ENCODE data around the gene IL1RAP. TPM values are rescaled to one million over a fixed set of nuclear protein-coding genes. Genes with fewer than 3 reads are reported as not detected.

The IL1RAP gene
- total and polyA plus RNA-seq, 9 of the 15 experiments (the other 6 are each of a cell fraction or from before 2014, with no cell fraction given): 0.23 to 1.8 (median 0.88) TPM

DNA sequence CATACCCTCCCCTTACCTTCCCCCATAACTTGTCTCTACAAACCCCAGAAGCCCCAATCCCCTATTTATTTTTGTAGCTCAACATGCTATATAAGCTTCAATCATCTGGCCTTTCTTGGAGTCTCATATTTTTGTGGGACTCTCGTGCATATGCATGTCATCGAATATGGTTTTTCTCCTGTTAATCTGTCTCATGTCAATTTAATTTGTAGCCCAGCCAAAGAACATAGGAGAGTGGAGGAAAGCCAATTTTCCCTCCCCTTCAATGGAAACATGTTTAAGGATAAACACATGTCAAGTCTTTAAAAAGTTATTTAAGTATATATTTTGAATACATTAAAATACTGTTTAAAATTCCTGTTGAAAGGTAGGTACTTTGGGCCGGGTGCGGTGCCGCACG, 176.4 kb downstream of the IL1RAP start (continued):
- TF ChIP-seq, protein P1, sequence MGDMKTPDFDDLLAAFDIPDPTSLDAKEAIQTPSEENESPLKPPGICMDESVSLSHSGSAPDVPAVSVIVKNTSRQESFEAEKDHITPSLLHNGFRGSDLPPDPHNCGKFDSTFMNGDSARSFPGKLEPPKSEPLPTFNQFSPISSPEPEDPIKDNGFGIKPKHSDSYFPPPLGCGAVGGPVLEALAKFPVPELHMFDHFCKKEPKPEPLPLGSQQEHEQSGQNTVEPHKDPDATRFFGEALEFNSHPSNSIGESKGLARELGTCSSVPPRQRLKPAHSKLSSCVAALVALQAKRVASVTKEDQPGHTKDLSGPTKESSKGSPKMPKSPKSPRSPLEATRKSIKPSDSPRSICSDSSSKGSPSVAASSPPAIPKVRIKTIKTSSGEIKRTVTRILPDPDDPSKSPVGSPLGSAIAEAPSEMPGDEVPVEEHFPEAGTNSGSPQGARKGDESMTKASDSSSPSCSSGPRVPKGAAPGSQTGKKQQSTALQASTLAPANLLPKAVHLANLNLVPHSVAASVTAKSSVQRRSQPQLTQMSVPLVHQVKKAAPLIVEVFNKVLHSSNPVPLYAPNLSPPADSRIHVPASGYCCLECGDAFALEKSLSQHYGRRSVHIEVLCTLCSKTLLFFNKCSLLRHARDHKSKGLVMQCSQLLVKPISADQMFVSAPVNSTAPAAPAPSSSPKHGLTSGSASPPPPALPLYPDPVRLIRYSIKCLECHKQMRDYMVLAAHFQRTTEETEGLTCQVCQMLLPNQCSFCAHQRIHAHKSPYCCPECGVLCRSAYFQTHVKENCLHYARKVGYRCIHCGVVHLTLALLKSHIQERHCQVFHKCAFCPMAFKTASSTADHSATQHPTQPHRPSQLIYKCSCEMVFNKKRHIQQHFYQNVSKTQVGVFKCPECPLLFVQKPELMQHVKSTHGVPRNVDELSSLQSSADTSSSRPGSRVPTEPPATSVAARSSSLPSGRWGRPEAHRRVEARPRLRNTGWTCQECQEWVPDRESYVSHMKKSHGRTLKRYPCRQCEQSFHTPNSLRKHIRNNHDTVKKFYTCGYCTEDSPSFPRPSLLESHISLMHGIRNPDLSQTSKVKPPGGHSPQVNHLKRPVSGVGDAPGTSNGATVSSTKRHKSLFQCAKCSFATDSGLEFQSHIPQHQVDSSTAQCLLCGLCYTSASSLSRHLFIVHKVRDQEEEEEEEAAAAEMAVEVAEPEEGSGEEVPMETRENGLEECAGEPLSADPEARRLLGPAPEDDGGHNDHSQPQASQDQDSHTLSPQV (IDR thresholded peaks at IDR 0.05): no peak
- TF ChIP-seq NR3C1 (CRISPR knock-in tag; IDR thresholded peaks at IDR 0.05): no peak
- TF ChIP-seq, protein P2, sequence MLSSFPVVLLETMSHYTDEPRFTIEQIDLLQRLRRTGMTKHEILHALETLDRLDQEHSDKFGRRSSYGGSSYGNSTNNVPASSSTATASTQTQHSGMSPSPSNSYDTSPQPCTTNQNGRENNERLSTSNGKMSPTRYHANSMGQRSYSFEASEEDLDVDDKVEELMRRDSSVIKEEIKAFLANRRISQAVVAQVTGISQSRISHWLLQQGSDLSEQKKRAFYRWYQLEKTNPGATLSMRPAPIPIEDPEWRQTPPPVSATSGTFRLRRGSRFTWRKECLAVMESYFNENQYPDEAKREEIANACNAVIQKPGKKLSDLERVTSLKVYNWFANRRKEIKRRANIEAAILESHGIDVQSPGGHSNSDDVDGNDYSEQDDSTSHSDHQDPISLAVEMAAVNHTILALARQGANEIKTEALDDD (IDR thresholded peaks at IDR 0.05): no peak
- TF ChIP-seq, protein P3, sequence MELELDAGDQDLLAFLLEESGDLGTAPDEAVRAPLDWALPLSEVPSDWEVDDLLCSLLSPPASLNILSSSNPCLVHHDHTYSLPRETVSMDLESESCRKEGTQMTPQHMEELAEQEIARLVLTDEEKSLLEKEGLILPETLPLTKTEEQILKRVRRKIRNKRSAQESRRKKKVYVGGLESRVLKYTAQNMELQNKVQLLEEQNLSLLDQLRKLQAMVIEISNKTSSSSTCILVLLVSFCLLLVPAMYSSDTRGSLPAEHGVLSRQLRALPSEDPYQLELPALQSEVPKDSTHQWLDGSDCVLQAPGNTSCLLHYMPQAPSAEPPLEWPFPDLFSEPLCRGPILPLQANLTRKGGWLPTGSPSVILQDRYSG (tag; conservative IDR thresholded peaks at IDR 0.05; ENCODE audit: low read depth): no peak
- TF ChIP-seq, protein P4, sequence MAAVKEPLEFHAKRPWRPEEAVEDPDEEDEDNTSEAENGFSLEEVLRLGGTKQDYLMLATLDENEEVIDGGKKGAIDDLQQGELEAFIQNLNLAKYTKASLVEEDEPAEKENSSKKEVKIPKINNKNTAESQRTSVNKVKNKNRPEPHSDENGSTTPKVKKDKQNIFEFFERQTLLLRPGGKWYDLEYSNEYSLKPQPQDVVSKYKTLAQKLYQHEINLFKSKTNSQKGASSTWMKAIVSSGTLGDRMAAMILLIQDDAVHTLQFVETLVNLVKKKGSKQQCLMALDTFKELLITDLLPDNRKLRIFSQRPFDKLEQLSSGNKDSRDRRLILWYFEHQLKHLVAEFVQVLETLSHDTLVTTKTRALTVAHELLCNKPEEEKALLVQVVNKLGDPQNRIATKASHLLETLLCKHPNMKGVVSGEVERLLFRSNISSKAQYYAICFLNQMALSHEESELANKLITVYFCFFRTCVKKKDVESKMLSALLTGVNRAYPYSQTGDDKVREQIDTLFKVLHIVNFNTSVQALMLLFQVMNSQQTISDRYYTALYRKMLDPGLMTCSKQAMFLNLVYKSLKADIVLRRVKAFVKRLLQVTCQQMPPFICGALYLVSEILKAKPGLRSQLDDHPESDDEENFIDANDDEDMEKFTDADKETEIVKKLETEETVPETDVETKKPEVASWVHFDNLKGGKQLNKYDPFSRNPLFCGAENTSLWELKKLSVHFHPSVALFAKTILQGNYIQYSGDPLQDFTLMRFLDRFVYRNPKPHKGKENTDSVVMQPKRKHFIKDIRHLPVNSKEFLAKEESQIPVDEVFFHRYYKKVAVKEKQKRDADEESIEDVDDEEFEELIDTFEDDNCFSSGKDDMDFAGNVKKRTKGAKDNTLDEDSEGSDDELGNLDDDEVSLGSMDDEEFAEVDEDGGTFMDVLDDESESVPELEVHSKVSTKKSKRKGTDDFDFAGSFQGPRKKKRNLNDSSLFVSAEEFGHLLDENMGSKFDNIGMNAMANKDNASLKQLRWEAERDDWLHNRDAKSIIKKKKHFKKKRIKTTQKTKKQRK (IDR thresholded peaks at IDR 0.05; ENCODE audit: borderline replicate concordance, low read depth, low read length): no peak
- TF ChIP-seq, protein P5, sequence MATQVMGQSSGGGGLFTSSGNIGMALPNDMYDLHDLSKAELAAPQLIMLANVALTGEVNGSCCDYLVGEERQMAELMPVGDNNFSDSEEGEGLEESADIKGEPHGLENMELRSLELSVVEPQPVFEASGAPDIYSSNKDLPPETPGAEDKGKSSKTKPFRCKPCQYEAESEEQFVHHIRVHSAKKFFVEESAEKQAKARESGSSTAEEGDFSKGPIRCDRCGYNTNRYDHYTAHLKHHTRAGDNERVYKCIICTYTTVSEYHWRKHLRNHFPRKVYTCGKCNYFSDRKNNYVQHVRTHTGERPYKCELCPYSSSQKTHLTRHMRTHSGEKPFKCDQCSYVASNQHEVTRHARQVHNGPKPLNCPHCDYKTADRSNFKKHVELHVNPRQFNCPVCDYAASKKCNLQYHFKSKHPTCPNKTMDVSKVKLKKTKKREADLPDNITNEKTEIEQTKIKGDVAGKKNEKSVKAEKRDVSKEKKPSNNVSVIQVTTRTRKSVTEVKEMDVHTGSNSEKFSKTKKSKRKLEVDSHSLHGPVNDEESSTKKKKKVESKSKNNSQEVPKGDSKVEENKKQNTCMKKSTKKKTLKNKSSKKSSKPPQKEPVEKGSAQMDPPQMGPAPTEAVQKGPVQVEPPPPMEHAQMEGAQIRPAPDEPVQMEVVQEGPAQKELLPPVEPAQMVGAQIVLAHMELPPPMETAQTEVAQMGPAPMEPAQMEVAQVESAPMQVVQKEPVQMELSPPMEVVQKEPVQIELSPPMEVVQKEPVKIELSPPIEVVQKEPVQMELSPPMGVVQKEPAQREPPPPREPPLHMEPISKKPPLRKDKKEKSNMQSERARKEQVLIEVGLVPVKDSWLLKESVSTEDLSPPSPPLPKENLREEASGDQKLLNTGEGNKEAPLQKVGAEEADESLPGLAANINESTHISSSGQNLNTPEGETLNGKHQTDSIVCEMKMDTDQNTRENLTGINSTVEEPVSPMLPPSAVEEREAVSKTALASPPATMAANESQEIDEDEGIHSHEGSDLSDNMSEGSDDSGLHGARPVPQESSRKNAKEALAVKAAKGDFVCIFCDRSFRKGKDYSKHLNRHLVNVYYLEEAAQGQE (IDR thresholded peaks at IDR 0.05; ENCODE audit: borderline replicate concordance): no peak
- TF ChIP-seq, protein P5 (CRISPR knock-in tag; IDR thresholded peaks at IDR 0.05; ENCODE audit: low read depth): no peak
- TF ChIP-seq, protein P6, sequence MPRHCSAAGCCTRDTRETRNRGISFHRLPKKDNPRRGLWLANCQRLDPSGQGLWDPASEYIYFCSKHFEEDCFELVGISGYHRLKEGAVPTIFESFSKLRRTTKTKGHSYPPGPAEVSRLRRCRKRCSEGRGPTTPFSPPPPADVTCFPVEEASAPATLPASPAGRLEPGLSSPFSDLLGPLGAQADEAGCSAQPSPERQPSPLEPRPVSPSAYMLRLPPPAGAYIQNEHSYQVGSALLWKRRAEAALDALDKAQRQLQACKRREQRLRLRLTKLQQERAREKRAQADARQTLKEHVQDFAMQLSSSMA (CRISPR knock-in tag; IDR thresholded peaks at IDR 0.05): no peak
